ENCODE data around the gene TMEM41B.
"Not testable (repeated sequence)": the region's sequence is repeated elsewhere in the genome, so short reads cannot be mapped to it uniquely, and the experiment has no call there.

The TMEM41B gene

GRCh38 chr11:9314291-9315077 lies at the start of gene TMEM41B:
Gene TMEM41B (minus strand): TSS chr11:9314593. CDS start chr11:9314441, 152 bp downstream.
- TF ChIP-seq CTCF (conservative IDR thresholded peaks at IDR 0.05; ENCODE audit: low read depth, low read length) = peak; percentile 30
- DNase-seq (ENCODE audit: low read depth) = peak; percentile 99
- H3K4me3 ChIP-seq (ENCODE audit: low read depth, low read length) = peak within 1 kb of the TSS; percentile 96

- no peak for TF ChIP-seq CTCF (conservative IDR thresholded peaks at IDR 0.05; ENCODE audit: low read depth, low read length)
- H3K4me3 ChIP-seq (ENCODE audit: low read depth, low read length) = no peak overlapping the region
- DNase-seq (ENCODE audit: low read depth) = no peak
Observed at GRCh38 chr11:9362393-9362863, 48.0 kb upstream of the TMEM41B start.

GRCh38 chr11:9360862-9361622 lies 46.6 kb upstream of the TMEM41B start:
- H3K4me3 ChIP-seq (ENCODE audit: low read depth, low read length); DNase-seq (ENCODE audit: low read depth): not testable (repeated sequence)

GRCh38 chr11:9357041-9357440 lies 42.6 kb upstream of the TMEM41B start:
- no peak for DNase-seq (ENCODE audit: low read depth)
- TF ChIP-seq CTCF (conservative IDR thresholded peaks at IDR 0.05; ENCODE audit: low read depth, low read length) = no peak

GRCh38 chr11:9351321-9351881 lies 37.0 kb upstream of the TMEM41B start:
- H3K4me3 ChIP-seq (ENCODE audit: low read depth, low read length) = no peak overlapping the region
- DNase-seq (ENCODE audit: low read depth) = no peak
- no peak for TF ChIP-seq CTCF (conservative IDR thresholded peaks at IDR 0.05; ENCODE audit: low read depth, low read length)

More at GRCh38 chr11:9357041-9357440, 42.6 kb upstream of the TMEM41B start:
- H3K4me3 ChIP-seq (ENCODE audit: low read depth, low read length) = no peak overlapping the region

GRCh38 chr11:9347779-9348178 lies 33.4 kb upstream of the TMEM41B start:
- not testable (repeated sequence) for DNase-seq (ENCODE audit: low read depth); H3K4me3 ChIP-seq (ENCODE audit: low read depth, low read length)

- no peak for TF ChIP-seq CTCF (conservative IDR thresholded peaks at IDR 0.05; ENCODE audit: low read depth, low read length)
Observed at GRCh38 chr11:9347100-9347499, 32.7 kb upstream of the TMEM41B start.

More at GRCh38 chr11:9347100-9347499, 32.7 kb upstream of the TMEM41B start:
- H3K4me3 ChIP-seq (ENCODE audit: low read depth, low read length) = no peak overlapping the region
- DNase-seq (ENCODE audit: low read depth) = no peak

Data from choroid plexus epithelial cell (primary cell).